RWPE2 (cell line): ENCODE measurements around the gene APPBP2.

Source experiments
- ATAC-seq: fragments of 200-7000 bp; cut with Tn5 transposase; 3 replicates; pipeline ENCODE4 v1.9.1; 2021; ENCODE audit warnings: low read depth
- DNase-seq: peaks from one replicate; pipeline ENCODE4 v3.0.0-alpha.2; 2020; ENCODE audit warnings: low spot score
- H3K27ac ChIP-seq: fragments of 450-650 bp; 2 replicates; pipeline ENCODE4 v1.5.1; 2017; ENCODE audit warnings: mild to moderate bottlenecking; ENCODE audit not compliant: poor library complexity, severe bottlenecking
- H3K27me3 ChIP-seq: fragments of 250-450 bp; sonication (Bioruptor Pico); 2 replicates; pipeline ENCODE4 v1.5.1; 2021; ENCODE audit warnings: mild to moderate bottlenecking, moderate library complexity; ENCODE audit not compliant: insufficient read depth, poor library complexity, severe bottlenecking
- H3K36me3 ChIP-seq: fragments of 250-450 bp; sonication (Bioruptor Pico); 2 replicates; pipeline ENCODE4 v1.5.1; 2020; ENCODE audit warnings: low read depth, mild to moderate bottlenecking, moderate library complexity
- H3K4me1 ChIP-seq: fragments of 250-450 bp; sonication (Bioruptor Pico); 2 replicates; pipeline ENCODE4 v1.5.1; 2021; ENCODE audit warnings: mild to moderate bottlenecking, moderate library complexity; ENCODE audit not compliant: insufficient read depth, poor library complexity, severe bottlenecking
- H3K4me3 ChIP-seq: fragments of 250-450 bp; sonication (Bioruptor Pico); 2 replicates; pipeline ENCODE4 v1.5.1; 2021; ENCODE audit warnings: mild to moderate bottlenecking, moderate library complexity; ENCODE audit not compliant: severe bottlenecking
- H3K9me3 ChIP-seq: fragments of 250-450 bp; sonication (Bioruptor Pico); 2 replicates; pipeline ENCODE4 v1.5.1; 2021; ENCODE audit warnings: mild to moderate bottlenecking, moderate library complexity; ENCODE audit not compliant: severe bottlenecking
- TF ChIP-seq, protein P1 (sequence below): fragments of 450-650 bp; IDR thresholded peaks from one replicate; pipeline ENCODE4 v1.5.1; 2017; ENCODE audit warnings: mild to moderate bottlenecking, moderate library complexity; ENCODE audit not compliant: poor library complexity, severe bottlenecking

The APPBP2 gene

DNA sequence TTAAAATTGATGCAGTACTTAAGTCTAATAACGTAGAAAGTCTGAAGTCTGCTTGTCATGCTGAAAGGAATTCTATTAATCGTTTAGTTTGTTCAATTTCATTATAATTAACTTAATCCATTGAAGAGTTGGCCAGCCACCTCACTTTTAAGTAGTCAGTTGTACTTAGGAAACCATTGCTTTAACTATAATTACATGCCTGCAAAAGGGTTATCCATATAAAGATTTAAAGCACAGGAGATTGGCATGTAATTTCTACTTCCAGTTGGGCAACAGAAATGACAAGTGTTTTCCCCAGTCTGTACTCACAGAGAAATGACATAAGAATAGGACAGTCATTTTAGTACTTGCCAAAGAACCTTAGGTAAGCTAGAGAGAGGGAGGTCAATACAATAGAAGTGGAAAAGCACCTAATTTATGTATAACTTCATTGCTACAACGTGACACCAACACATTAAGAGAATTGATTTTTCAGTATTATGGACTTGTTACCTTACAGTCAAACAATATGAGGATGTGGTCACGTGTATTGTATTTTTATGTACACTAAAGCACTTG, 130.5 kb downstream of the APPBP2 start:
- no peak for ATAC-seq
- Histone ChIP-seq H3K9me3 (no peaks in the 10 kb centered on the region), H3K27ac (no peak overlapping the region), H3K4me3 (no peak overlapping the region), H3K4me1 (peaks cover 8% of the 10 kb centered on the region), H3K27me3 (no peaks in the 10 kb centered on the region), H3K36me3 (no peaks in the 10 kb centered on the region)
- TF ChIP-seq, protein P1, sequence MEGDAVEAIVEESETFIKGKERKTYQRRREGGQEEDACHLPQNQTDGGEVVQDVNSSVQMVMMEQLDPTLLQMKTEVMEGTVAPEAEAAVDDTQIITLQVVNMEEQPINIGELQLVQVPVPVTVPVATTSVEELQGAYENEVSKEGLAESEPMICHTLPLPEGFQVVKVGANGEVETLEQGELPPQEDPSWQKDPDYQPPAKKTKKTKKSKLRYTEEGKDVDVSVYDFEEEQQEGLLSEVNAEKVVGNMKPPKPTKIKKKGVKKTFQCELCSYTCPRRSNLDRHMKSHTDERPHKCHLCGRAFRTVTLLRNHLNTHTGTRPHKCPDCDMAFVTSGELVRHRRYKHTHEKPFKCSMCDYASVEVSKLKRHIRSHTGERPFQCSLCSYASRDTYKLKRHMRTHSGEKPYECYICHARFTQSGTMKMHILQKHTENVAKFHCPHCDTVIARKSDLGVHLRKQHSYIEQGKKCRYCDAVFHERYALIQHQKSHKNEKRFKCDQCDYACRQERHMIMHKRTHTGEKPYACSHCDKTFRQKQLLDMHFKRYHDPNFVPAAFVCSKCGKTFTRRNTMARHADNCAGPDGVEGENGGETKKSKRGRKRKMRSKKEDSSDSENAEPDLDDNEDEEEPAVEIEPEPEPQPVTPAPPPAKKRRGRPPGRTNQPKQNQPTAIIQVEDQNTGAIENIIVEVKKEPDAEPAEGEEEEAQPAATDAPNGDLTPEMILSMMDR, result no peak
- DNase-seq, result no peak

DNA sequence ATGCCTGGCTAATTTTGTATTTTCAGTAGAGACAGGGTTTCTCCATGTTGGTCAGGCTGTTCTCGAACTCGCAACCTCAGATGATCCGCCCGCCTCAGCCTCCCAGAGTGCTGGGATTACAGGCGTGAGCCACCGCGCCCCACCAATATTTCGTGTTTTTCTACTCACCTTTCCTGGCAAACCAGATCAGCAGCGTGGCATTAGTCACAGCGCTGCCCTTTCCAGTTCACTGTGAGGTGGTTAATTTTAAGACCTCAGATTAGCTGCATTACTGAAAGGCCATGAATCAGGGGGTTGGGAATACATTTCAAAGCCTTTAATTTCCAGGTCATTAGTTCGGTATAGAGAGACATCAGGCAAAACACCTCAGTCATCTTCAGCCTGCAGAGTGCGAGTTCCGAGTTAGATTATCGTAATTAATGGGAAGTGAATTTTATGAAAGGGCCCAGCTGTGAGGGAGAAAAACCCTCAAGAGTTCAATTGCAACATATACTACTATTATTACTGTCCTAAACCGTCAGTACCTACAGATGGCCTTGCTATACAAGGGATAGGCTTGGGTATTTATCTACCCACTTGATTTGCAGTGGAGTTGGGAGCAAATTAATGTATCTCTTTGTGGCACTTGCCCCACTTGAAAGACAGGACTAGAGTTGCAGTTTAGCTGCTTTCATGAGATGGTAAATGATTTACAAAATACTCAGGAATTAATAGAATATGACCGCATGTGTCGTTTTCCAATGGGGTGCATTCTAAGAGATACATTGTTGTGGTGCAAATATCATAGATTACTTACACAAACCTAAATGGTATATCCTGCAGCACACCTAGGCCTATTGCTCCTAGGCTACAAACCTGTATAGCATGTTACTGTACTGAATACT, 132.0 kb downstream of the APPBP2 start:
- ATAC-seq, result no peak
- peaks cover 17% of the 10 kb centered on the region for H3K4me1 ChIP-seq
- no peak overlapping the region for H3K4me3 ChIP-seq
- H3K36me3 ChIP-seq, result no peaks in the 10 kb centered on the region
- H3K27me3 ChIP-seq, result no peaks in the 10 kb centered on the region
- H3K9me3 ChIP-seq, result no peaks in the 10 kb centered on the region
- peak overlapping the region; percentile 85 for H3K27ac ChIP-seq
- TF ChIP-seq, protein P1, result no peak
- no peak for DNase-seq
